ENCODE data around the gene ILDR2.

- no peak for TF ChIP-seq GABPA (IDR thresholded peaks at IDR 0.05; ENCODE audit: low read depth)
- TF ChIP-seq REST (IDR thresholded peaks at IDR 0.05; ENCODE audit: low read depth, low read length) = no peak
- TF ChIP-seq EZH2phosphoT487 (IDR thresholded peaks at IDR 0.05; ENCODE audit: borderline replicate concordance, low read depth) = no peak
- TF ChIP-seq CTCF (IDR thresholded peaks at IDR 0.05) = no peak
- TF ChIP-seq NFIC (IDR thresholded peaks at IDR 0.05; ENCODE audit: borderline replicate concordance) = no peak
- TF ChIP-seq YY1 (IDR thresholded peaks at IDR 0.05; ENCODE audit: low read depth) = no peak
- no peak for TF ChIP-seq TAF1 (IDR thresholded peaks at IDR 0.05; ENCODE audit: borderline replicate concordance, low read depth, low read length)
- no peak for TF ChIP-seq RAD21 (IDR thresholded peaks at IDR 0.05; ENCODE audit: low read length)
- TF ChIP-seq MXI1 (IDR thresholded peaks at IDR 0.05; ENCODE audit: low read depth, low read length) = no peak
- TF ChIP-seq EP300 (IDR thresholded peaks at IDR 0.05; ENCODE audit: borderline replicate concordance in 1 of 2, low read depth in 1 of 2, low read length in 1 of 2) = no peak
These were observed 85.6 kb downstream of the ILDR2 start for GRCh38 chr1:166889776-166890175.
